GM18873 (cell line): ENCODE data around the gene PIP5K1B.
A peak's percentile ranks its signal among the peaks of the same experiment; 100 is the strongest.

ENCODE experiments used
- ATAC-seq: cut with Tn5 transposase; IDR thresholded peaks from one replicate; pipeline ENCODE4 v1.9.1; 2021; ENCODE audit warnings: mild to moderate bottlenecking, moderate library complexity, moderate number of reproducible peaks; ENCODE audit not compliant: unreplicated experiment, low FRiP score

The PIP5K1B gene

DNA sequence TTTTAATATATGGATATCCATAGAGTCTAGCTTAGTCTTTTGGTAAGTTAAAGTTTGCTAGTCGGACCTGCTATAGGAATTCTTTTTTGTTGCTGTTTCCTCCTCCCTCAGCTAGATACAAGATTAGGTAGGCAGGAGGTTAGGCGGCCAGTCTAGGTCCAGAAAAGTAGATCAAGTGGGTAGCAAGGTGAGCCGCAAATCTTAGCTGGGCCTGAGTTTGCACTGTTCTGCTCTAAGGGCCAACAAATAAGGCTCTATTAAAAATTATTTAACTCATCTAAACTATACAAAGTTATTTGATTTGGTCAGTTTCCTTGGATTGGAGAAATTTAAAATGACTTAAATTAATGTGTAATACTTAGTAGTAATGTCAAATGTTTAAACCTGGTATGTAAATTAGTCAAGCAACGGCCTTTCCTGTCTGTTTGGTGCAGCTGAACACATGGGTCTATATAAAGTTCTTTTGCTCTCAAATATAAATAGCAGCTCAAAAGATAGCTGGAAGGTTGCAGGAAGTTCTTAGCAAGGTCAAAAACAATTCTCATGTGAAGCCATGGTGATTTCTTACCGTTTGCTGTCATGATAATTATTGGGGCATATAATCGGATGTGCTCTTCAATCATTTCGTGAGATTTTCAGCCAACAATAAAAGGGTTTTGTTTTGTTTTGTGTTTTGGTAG lies 236.9 kb downstream of the PIP5K1B start:
- ATAC-seq, result no peak

DNA sequence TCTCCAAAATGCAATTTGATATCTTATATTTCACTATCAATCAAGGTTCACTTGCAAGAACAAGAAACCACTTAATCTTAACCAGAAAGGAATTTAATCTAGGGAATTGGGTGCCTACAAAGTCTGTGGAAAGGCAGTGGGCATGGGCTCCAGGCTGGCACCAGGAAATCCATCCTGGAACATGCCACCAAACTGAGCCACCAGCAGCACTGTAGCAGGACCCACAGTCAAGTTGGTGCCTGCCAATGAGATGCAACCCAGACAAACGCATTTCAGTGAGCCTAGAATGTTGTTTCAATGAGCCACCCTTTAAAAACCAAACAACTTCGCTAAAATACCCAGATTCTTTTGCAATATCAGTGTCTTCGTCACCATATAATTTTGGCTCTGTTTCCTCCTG lies 237.8 kb downstream of the PIP5K1B start:
- ATAC-seq, result no peak

DNA sequence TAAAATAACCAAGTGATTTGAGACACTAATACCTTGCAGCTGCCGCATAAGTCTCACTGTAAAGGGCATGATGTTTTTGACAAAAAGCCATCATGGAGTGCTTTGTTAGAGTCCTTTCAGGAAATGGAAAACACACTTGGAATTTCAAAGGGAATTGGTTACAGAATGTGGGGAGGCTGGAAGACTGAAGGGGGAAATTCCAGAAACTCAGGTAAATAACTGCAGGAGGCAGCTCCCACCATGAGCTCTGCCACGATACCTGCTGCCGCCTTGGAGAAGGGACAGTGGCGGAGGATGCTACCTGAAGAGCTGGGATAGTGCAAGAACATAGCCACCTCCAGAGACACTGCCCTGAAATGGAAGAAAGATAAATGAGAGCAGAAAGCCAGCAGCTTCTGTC lies 242.0 kb downstream of the PIP5K1B start:
- ATAC-seq, result no peak

DNA sequence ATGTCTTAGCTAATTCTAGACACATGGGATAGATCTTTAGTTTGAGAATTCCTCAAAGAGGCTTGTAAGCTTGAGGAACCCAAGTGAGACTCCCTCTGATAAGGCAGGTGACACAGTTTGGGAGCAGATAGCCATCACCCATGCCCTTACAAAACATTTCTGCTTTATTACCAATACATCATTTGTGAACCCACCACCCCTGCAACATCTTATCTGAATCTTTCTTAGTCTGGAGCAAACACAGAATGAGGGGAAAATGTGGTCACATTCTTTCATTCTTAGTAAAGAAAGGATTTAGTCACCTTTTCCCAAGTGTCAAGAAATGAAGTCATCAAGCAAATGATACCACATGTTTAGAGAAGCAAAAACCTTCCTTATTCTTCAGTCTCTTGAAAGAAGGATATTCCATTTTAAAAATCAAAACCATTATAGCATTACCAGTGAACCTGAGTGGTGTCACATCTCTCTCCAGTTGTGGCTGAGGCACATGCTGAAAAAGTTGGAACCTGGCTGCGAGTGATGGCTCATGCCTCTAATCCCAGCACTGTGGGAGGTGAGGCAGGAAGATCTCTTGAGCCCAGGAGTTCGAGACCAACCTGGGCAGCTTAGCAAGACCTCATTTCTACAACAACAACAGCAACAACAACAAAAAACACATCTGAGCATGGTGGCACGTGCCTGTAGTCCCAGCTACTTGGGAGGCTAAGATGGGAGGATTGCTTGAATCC lies 243.0 kb downstream of the PIP5K1B start:
- no peak for ATAC-seq

DNA sequence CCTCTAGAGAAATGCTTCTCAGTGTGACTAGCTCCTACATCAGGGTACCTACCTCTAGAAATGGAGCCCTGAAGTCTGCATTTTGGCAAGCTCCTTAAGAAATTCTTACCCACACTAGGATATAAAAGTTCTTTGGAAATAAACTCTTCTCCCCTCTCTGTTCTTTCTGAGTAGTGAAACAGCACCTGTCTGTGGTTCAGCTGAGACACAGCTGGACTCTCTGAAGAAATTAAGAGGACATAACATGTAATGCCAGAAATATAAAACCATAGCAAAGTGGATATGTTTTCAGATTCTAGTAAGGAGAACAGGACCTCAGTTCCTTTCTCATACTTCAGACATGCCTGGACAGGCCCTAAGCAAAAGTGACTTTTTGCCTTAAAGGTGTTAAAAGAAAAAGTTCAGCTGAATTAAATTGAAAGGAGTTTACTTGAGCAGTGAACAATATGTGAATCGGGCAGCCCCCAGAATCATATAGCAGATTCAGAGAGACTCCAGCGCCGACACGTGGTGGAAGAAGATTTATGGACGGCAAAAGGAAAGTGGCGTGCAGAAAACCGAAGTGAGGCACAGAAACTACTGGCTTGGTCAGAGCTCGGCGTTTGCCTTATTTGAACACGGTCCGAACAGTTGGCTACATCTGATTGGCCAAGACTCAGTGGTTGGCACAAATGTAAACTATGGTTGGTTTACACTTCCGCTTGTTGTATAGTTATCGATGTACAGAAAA lies 244.4 kb downstream of the PIP5K1B start:
- ATAC-seq, result no peak

DNA sequence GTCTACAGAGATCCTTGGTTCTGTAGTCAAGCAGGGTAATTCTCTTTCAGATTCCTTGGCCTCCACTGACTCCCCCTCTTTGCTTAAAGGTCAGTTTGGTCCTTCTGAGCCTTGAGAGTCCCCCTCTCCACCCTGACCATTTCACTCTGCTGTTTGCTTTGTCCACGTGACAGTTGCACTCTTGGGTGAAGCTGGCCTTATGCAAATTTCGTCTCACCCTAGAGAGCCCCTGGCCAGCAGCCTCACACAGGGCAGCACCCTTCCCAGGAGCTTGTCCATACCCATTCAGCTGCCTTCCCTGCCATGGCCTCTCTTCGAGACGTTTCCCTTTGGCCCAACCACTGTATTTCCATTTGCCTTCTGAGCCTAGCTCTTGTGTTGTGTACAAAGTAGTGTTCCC lies 245.1 kb downstream of the PIP5K1B start:
- ATAC-seq, result no peak

DNA sequence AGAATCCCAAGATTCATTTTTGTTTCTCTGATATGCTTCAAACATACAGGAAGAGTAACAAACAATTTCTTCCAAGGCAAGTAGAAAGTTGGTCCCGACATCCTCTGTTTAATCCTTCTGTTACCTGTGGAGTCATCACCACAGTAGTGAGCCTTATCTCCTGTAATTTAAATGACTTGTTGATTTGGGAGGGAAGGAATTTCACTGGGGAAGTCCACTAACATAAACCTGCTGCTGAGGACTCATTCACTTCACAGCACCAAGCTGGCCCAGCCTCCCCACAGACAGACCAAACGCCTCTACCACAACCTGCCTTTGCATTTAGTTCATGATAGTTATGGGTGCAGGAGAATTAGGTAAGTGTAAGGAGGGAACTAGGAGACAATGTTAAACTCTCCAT lies 245.6 kb downstream of the PIP5K1B start:
- ATAC-seq, result no peak

DNA sequence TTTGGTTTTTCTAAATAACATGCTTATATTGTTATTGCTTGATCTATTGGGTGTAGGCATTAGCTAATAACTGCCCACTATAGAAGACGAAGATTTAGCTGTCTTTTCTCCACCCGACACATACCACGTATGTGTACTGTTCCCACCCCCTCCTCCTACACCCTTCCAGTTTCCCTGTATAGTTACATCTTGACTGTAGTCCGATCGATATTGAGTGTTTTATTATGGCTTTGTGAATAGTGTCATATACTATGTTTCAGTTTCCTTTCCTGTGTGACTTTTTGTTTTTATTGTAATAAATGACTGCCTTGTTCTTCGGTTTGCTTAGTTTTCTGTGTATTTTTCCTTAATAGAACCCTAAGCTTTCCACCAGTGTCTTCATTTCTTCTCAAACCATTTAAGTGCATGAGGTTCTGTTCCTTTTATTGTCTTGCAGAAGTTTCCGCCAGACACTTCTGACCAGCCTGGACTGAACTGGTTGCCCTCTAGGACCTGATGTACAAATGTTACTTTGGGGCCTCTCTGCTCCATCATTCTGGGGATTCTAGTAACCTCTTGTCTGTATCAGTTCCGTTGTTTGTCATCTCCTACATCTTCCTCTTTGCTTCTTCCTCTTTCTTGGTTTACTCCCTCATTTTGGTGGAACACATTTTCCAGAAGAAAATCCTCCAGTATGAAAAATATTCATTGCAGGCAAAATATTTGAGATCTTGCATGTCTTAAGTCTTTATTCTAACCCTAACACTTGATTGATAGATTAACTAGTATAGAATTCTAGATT lies 247.0 kb downstream of the PIP5K1B start:
- peak; percentile 64 for ATAC-seq

DNA sequence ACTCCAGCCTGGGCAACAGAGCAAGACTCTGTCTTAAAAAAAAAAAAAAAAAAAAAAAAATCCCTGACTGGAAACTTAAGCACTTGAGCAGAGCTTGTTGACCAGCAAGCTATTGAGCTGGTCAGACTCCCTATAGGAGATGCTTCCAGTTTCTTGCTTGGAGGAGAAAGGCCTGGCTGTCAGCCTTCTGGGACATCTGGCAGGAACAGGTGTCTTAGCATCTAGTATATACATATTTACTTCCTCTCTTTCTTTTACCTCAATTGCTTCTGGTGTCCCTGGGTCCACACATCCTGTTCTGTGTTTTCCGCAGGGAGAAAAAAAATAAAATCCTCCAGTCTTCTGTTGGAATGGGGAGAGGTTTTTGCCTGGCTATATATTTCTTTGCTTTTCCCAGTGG lies 248.7 kb downstream of the PIP5K1B start:
- no peak for ATAC-seq

DNA sequence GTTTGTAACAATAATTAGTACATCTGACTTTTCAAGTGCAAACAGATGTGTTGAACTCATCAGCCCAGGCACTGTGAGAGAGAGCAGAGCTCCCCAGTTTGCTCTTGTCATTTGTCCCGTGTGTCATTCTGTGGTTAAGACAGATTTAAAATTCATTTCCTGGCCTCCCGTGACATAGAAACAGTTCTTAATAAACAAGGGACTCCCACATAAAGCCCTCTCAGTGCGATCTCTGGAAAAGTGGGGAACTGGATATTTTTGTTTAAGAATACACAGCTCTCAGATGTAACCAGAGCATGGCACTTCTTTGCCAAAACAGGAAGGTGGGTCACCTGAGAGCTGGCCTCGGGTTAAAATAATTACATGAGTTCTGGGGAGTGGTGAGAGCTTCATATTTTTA lies 250.3 kb downstream of the PIP5K1B start:
- no peak for ATAC-seq

DNA sequence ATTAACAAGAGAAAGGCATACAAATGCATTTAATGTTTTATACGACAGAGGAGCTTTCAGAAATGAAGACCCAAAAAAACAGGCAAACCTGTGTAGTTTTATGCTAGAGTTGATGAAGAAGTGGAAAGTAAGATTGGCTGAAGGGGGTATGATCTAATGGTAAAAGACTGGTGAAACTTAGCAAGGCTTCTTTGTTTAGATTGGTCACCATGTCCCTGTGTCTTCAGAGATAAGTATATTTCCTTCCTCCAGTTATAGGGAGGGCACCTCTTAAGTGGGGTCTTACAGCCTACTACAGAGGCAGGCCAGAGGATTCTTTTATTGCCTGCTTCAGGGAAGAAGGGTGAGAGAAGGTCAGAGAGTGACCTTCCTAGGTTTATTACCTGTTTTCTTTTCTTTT lies 252.4 kb downstream of the PIP5K1B start:
- no peak for ATAC-seq

DNA sequence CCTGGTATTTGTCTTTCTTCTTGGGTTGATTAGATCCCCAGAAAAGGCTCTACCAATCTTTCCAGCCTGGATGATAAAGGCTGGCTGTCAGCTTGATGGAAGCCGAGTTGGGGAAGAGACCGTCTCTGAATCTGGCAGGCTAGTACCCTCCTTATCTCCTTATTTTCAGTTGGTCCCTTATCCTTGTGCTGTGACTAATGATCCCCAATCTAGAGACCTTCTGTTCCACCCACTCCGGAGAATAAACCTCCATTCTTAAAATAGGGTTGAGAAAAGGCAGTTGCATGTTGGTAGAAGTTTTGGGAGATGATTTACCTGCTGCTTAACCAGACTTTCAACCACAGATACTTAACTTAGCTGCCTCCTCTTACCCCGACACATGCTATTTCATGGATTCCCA lies 256.5 kb downstream of the PIP5K1B start:
- peak; percentile 74 for ATAC-seq

DNA sequence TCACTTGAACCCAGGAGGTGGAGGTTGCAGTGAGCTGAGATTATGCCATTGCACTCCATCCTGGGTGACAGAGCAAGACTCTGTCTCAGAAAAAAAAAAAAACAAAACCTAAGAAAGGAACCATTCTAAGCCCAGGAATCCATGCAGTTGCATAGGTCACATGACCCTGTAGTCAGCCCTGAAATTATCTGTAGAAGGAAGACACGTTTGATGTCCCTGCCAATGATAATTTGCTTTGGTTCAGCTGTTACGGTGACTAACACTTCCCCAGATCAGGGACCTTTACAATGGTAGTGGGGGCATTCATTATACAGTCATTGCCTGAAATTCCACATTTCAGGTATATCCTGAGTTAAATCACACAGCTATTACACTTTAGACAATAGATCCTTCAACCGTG lies 258.4 kb downstream of the PIP5K1B start:
- ATAC-seq, result no peak

DNA sequence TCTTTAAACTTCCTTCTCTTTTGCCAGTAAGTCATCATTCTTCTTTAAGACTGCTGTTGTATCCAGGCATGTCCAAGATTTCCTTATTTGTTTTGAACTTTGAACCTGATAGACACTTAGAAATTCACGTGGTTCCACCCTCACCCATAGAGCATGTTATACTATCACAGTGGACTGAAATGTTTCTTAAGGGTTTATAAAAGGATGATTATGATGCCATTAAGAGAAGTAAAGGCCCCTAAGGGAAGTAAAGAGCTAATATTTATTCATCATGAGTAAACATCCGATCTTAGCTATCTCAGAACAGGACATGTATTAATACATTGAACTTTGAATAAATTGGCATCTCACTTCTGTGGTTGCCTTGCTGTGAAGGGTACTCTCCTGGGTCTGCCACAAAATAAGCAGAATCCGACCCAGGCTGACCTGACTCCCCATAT lies 259.1 kb downstream of the PIP5K1B start:
- ATAC-seq, result no peak

DNA sequence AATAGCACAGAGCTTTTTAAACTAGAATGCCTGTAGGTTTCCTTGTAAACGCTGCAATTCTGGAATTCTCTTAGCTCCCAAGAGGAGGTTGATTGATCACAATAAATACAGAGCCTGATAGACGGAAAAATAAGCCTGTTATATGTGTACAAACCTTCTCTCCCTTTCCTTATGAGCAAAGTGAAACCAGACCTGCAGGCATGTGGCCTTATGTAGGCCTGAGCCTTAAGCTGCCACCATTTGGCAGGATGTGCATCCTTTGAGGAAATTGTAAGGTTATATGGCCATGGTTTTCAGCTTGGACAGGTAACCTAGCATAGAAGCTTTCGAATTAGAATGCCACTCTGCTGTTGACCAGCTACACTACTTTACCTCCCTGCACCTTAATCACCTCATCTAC lies 259.7 kb downstream of the PIP5K1B start:
- ATAC-seq, result no peak

DNA sequence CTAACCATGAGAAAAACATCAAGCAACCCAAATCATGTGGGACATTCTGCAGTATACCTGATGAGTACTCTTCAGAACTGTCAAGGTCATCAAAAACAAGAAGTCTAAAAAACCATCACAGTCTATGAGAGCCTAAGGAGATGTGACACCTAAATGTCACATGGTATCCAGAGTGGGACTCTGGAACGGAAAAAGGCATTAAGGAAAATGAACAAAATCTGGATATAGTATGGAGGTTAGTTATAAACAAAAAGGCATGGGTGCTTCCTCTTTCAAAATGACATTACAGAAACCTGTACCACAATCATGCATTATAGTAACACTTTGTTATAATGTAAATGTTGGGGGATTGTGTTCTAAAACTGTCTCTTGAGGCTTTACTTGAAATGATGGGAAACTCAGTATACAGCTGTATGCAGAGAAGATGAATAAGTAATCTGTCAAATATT lies 261.5 kb downstream of the PIP5K1B start:
- ATAC-seq, result peak; percentile 58

DNA sequence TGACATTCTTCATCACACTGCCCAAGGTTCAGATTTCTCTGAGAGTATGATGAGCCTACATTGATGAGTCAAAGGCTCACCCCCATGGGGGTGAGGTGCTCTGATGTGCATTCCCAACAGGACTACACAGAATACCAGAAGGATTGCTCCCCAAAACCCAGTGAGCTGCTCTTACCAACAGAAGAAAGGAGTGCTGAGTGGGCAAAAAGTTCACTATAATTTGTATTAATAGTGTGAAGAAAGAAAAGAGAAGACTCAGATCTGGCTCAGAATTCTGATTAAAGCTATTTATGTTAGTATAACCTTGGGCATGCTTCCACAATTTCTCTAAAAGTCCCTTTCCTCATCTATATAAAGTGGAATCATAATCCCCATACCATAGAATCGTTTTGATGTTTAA lies 262.8 kb downstream of the PIP5K1B start:
- no peak for ATAC-seq

DNA sequence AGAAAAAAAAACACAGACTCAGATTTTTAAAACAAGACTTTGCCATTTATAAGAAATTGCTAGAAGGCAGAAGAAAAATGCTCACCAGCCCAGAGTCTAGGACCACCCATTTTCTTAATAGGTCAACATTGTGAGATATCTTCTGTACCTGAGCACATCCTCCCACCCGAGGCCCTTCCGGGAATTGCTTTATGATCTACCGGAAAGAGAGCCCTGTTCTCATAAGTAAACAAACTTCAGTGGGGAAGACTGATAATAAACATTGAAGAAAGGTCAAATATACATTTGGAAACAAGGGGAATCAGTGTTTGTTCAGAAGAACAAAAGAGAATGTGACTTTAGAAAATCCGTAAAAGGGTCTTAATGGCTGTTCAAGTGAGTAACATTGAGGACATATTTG lies 264.5 kb downstream of the PIP5K1B start:
- ATAC-seq, result no peak

DNA sequence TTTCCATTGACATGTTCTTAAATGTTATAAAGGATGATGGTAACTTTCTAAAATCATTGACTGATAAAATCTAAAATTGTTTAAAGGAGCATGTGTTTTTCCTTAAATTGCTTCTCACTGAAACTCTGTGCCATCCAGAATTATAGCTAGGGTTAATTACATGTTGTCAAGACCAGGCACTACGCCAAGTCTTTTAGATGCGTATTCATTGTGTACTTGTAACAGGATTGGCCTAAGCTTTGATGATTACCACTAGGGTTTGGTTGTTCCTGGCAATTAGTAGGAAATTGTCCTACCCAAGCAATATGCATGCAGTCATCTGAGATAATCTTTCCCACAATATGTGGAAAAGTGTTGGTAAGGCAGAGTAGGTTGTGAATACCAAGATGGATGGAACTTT lies 265.1 kb downstream of the PIP5K1B start:
- ATAC-seq, result no peak

DNA sequence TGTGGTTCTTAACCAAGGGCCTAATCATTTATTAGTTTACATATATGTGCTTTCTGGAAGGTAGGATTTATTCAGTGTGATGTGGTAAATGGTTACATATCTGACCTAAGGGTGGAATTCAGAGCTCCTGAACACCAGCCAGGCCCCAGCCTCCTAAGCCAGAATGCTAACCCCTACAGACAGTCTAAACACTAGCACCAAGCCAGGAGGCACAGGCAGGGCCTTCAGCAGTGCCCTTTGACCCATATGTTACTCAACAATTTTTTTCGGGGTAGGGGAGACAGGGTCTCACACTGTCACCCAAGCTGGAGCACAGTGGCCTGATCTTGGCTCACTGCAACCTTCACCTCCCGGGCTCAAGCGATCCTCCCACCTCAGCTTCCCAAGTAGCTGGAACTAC lies 268.6 kb downstream of the PIP5K1B start:
- ATAC-seq, result no peak

DNA sequence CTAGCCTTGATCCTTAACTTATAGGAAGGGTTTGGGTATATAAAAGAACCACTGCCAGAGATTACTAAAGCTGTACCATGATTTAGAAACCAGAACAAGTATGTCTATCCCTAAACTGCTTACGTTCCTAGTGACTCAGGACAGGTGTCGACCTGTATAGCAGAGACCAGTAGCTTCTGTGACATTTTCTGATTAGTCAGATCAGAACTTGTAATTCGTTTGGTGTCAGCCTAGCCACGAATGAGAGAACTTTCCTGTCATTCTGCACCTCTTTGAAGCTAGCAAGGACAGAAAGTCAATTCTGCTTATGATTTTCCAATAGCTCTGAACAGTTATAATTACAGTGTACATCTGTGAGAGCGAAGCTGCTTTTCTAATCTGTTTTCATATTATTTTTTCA lies 269.4 kb downstream of the PIP5K1B start:
- peak; percentile 89 for ATAC-seq
